PC-9 (cell line): Measurements from ENCODE around the gene ASGR2. TPM values are rescaled to one million over a fixed set of nuclear protein-coding genes. Genes with fewer than 3 reads are reported as not detected.
"Not testable (repeated sequence)": the region's sequence is repeated elsewhere in the genome, so short reads cannot be mapped to it uniquely, and the experiment has no call there.

Experiments
- BruUV-seq: library from RNA; stranded (reverse); fragments of 400-500 nt; replicated peaks from 2 replicates; lab custom pipeline; 2021; lab: Mats Ljungman, UMichigan
- CTCF ChIA-PET: fragments of 300-600 bp; sonication (Branson Sonifier 250); formaldehyde crosslinking; loops from one replicate; lab custom pipeline; 2022; ENCODE audit warnings: antibody characterized with exemption; lab: Charles Lee
- POLR2A ChIA-PET: fragments of 300-600 bp; sonication (Branson Sonifier 250); formaldehyde crosslinking; loops from one replicate; lab custom pipeline; 2022; ENCODE audit warnings: antibody characterized with exemption; ENCODE audit not compliant: unreplicated experiment; lab: Charles Lee
- DNase-seq, 2 experiments: peaks; one replicate each; pipeline versions ENCODE4 v3.0.0 to v3.0.0-alpha.2; 2015 to 2022; ENCODE audit warnings: mixed read lengths in 1 of 2
- H2AFZ ChIP-seq: fragments of 200-600 bp; sonication (generic); 2 replicates; pipeline ENCODE4 v1.8.1; 2017; ENCODE audit warnings: antibody characterized with exemption
- H3F3A ChIP-seq: fragments of 200-600 bp; sonication (generic); 2 replicates; pipeline ENCODE4 v1.8.1; 2017; ENCODE audit warnings: antibody characterized with exemption, mild to moderate bottlenecking, low read depth; ENCODE audit not compliant: insufficient read depth
- H3K27ac ChIP-seq: fragments of 200-600 bp; sonication (generic); 2 replicates; pipeline ENCODE4 v1.6.1; 2016; ENCODE audit warnings: mixed run types
- H3K27me3 ChIP-seq: fragments of 200-600 bp; sonication (generic); 2 replicates; pipeline ENCODE4 v1.6.1; 2016; ENCODE audit warnings: low read depth, mixed run types; ENCODE audit not compliant: insufficient read depth
- H3K36me3 ChIP-seq: fragments of 200-600 bp; sonication (generic); 2 replicates; pipeline ENCODE4 v1.6.1; 2016; ENCODE audit warnings: low read depth, mixed run types
- H3K4me1 ChIP-seq: fragments of 200-600 bp; sonication (generic); replicated peaks from 2 replicates; pipeline ENCODE4 v1.6.1; 2016; ENCODE audit warnings: mixed run types; ENCODE audit not compliant: insufficient read depth
- H3K4me2 ChIP-seq: fragments of 200-600 bp; sonication (generic); 2 replicates; pipeline ENCODE4 v1.6.1; 2017; ENCODE audit warnings: mixed run types
- H3K4me3 ChIP-seq: fragments of 200-600 bp; sonication (generic); 2 replicates; pipeline ENCODE4 v1.6.1; 2016; ENCODE audit warnings: mixed run types
- H3K79me2 ChIP-seq: fragments of 200-600 bp; sonication (generic); 2 replicates; pipeline ENCODE4 v1.6.1; 2017; ENCODE audit warnings: low read depth, mixed run types
- H3K9me2 ChIP-seq: fragments of 200-600 bp; sonication (generic); 2 replicates; pipeline ENCODE4 v1.8.1; 2017; ENCODE audit warnings: mild to moderate bottlenecking; ENCODE audit not compliant: insufficient read depth
- H3K9me3 ChIP-seq: fragments of 200-600 bp; sonication (generic); 2 replicates; pipeline ENCODE4 v1.8.1; 2016; ENCODE audit warnings: low read depth; ENCODE audit not compliant: insufficient read depth
- H4K20me1 ChIP-seq: fragments of 200-600 bp; sonication (generic); 2 replicates; pipeline ENCODE4 v1.8.1; 2017; ENCODE audit not compliant: insufficient read depth
- EZH2 ChIP-seq: fragments of 200-600 bp; sonication (generic); IDR thresholded peaks from 2 replicates; pipeline ENCODE4 v1.8.0; 2017; ENCODE audit warnings: antibody characterized with exemption, low read depth
- intact Hi-C: fragments of 100-400 bp; cut with micrococcal nuclease; formaldehyde crosslinking; loops from one replicate; pipeline ENCODE4 v1.10.0; 2022; ENCODE audit not compliant: unreplicated experiment
- total RNA-seq: library from RNA; stranded (reverse); gene quantifications from 2 replicates; pipeline ENCODE4 v1.2.3, GENCODE V29; 2021
- TF ChIP-seq, protein P1 (sequence below): fragments of 200-600 bp; sonication (generic); conservative IDR thresholded peaks from 2 replicates; pipeline ENCODE4 v1.6.1; 2017; ENCODE audit warnings: mixed run types, antibody characterized with exemption, mild to moderate bottlenecking, moderate library complexity

Gene ASGR2
- total RNA-seq, 1 experiment from 2014 or later: not detected

DNA sequence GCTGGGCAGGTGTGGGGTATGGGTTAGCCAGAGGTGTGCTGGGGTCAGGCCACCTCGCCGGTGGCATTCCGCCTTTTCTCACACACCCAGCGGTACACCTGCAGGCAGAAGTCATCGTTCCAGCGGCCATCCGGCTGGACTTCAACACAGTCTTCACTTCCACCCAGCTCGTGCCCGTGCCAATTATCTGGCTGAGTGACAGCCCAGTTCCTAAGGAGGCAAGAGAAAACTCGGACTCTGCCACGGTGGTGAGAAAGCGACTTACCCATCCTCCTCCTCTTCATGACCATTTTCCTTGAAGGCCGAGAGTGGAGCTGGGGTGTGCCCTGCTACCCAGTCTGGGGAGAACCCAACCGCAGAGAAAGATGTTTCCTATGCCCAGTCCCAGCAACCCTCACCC lies 13.1 kb downstream of the ASGR2 start:
- Histone ChIP-seq H3K27me3 (peaks cover 36% of the 10 kb centered on the region), H3K4me2 (no peak overlapping the region), H3K4me3 (no peak overlapping the region), H3K79me2 (no peaks in the 10 kb centered on the region), H3K9me3 (no peaks in the 10 kb centered on the region), H4K20me1 (no peaks in the 10 kb centered on the region; the same call in 1 of the 2 replicates), H3K4me1 (peaks cover 5% of the 10 kb centered on the region; the same call in 1 of the 2 replicates), H2AFZ (no peak overlapping the region), H3K9me2 (no peaks in the 10 kb centered on the region), H3K27ac (no peak overlapping the region), H3K36me3 (no peaks in the 10 kb centered on the region), H3F3A (0 out of 2 replicates have a peak, but pooled peaks cover 7% of the 10 kb centered on the region)
- intact Hi-C loops: no loop called here
- no peak for DNase-seq
- ChIA-PET CTCF (interaction anchor here (0.6 to 0.7 kb wide), 3 partner anchors 29 to 198 kb away, joined by 3 to 5 read pairs (median 3); no protein-coding TSS in a partner anchor), POLR2A (no interaction called here)
- TF ChIP-seq EZH2: no peak
- TF ChIP-seq, protein P1, sequence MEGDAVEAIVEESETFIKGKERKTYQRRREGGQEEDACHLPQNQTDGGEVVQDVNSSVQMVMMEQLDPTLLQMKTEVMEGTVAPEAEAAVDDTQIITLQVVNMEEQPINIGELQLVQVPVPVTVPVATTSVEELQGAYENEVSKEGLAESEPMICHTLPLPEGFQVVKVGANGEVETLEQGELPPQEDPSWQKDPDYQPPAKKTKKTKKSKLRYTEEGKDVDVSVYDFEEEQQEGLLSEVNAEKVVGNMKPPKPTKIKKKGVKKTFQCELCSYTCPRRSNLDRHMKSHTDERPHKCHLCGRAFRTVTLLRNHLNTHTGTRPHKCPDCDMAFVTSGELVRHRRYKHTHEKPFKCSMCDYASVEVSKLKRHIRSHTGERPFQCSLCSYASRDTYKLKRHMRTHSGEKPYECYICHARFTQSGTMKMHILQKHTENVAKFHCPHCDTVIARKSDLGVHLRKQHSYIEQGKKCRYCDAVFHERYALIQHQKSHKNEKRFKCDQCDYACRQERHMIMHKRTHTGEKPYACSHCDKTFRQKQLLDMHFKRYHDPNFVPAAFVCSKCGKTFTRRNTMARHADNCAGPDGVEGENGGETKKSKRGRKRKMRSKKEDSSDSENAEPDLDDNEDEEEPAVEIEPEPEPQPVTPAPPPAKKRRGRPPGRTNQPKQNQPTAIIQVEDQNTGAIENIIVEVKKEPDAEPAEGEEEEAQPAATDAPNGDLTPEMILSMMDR: no peak
- BruUV-seq: no TSS peak

DNA sequence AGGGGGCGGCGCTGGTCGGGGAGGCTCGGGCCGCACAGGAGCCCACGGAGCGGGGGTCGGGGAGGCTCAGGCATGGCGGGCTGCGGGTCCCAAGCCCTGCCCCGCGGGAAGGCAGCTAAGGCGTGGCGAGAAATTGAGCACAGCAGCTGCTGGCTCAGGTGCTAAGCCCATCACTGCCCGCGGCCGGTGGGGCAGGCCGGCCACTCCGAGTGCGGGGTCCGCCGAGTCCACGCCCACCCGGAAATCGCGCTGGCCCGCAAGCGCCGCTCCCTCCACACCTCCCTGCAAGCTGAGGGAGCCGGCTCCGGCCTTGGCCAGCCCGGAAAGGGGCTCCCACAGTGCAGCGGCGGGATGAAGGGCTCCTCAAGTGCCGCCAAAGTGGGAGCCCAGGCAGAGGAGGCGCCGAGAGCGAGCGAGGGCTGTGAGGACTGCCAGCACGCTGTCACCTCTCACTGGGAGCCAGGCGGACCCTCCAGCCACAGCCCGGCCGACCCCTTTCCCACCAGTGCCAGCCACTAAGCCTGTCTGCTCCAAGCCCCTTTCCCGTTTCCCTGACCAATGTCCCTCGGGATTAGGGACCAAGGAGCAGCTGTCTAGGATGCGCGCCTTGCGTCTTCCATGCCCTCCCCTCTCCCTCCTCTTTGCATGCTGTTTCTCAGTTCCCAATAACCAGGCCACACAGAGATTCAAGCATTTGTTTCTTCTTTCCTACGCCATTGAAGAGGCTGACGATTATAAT lies 13.8 kb downstream of the ASGR2 start:
- H3K4me2 ChIP-seq, CTCF ChIA-PET, DNase-seq, H3K4me1 ChIP-seq, H3K79me2 ChIP-seq, H3K36me3 ChIP-seq, H3K9me2 ChIP-seq, BruUV-seq, H3F3A ChIP-seq, H4K20me1 ChIP-seq, H3K9me3 ChIP-seq, H2AFZ ChIP-seq, H3K4me3 ChIP-seq, intact Hi-C loops, H3K27ac ChIP-seq: not testable (repeated sequence)
- POLR2A ChIA-PET: interaction anchor here (0.6 kb wide), 1 partner anchor 14 kb away, joined by 5 read pairs; no protein-coding TSS in a partner anchor
- peaks cover 36% of the 10 kb centered on the region for H3K27me3 ChIP-seq

DNA sequence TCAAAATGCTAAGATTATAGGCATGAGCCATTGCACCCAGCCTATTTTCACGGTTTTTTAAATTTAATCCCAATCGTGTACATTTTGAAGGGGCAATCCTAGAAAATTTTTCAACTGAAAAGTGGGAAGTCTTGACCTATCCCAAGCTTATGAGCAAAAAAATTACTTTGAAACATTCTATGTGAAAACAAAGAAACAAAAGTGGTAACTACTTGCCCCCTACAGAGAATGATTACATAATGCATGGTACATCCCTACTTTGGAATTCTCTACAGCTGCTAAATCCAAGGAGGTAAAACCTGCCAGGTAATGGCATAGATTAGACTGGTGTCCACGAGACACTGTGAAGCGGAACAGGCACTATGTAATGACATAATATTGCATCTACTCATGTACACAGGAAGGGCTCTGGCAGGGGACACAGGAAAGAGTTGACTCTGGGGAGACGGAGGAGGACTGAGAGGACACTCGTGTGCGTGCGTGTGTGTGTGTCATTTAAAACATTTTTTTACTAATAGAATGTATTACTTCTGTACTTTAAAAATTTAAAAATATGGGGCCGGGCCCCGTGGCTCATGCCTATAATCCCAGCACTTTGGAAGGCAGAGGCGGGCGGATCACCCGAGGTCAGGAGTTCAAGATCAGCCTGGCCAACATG lies 15.7 kb downstream of the ASGR2 start:
- no peak overlapping the region for H3K4me2 ChIP-seq
- DNase-seq: no peak
- intact Hi-C loops: no loop called here
- no peaks in the 10 kb centered on the region for H3K79me2 ChIP-seq
- H3K27me3 ChIP-seq: peaks cover 54% of the 10 kb centered on the region
- CTCF ChIA-PET: no interaction called here
- POLR2A ChIA-PET: no interaction called here
- H3K27ac ChIP-seq: no peak overlapping the region
- TF ChIP-seq, protein P1: no peak
- TF ChIP-seq EZH2: no peak
- H3F3A ChIP-seq: 0 out of 2 replicates have a peak, but pooled peaks cover 7% of the 10 kb centered on the region
- BruUV-seq: no TSS peak
- no peaks in the 10 kb centered on the region for H3K9me2 ChIP-seq
- H4K20me1 ChIP-seq: no peaks in the 10 kb centered on the region; the same call in 1 of the 2 replicates
- H3K4me3 ChIP-seq: no peak overlapping the region
- peaks cover 5% of the 10 kb centered on the region; the same call in 1 of the 2 replicates for H3K4me1 ChIP-seq
- no peaks in the 10 kb centered on the region for H3K36me3 ChIP-seq
- no peaks in the 10 kb centered on the region for H3K9me3 ChIP-seq
- no peak overlapping the region for H2AFZ ChIP-seq
